Non-pigmented ciliary epithelial cell (primary cell): ENCODE results near the gene TOMM70.

Experiments
- DNase-seq: peaks from one replicate; pipeline ENCODE4 v3.0.0-alpha.2; 2010; ENCODE audit warnings: low read depth

The TOMM70 gene

DNA sequence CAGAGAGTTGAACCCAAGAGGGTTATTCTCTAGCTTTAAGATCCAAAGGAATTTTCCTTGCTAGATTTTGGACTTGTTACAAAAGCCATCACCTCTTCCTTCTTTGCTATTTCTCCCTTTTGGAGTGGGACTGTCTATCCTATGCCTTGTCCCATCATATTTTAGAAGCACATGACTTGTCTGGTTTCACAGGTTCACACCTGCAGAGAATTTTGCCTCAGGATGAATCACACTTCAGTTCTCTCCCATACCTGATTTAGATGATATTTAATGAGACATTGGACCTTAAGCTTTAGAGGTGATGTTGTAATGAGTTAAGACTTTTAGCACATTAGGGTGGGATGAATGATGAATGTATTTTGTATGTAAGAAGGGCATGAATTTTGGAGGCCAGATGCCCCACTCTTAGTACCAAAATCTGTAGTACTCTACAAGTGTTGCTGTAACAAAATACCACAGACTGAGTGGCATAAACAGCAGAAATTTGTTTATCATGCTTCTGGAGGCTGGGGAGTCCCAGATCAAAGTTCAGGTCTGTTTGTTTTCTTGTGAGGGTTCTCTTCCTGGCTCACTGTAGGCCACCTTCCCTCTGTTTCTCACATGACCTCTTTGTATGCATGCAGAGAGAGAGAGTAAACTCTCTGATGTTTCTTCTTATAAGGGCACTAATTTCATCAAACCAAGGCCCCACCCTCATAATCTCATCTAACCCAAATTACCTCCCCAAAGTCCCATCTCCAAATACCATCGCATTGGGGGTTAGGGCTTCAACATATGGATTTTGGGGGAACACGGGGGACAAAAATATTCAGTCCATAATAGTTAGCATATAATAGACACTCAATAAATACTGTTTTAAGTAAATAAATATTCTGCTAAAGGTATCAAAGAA, 10.4 kb upstream of the TOMM70 start:
- DNase-seq: no peak

DNA sequence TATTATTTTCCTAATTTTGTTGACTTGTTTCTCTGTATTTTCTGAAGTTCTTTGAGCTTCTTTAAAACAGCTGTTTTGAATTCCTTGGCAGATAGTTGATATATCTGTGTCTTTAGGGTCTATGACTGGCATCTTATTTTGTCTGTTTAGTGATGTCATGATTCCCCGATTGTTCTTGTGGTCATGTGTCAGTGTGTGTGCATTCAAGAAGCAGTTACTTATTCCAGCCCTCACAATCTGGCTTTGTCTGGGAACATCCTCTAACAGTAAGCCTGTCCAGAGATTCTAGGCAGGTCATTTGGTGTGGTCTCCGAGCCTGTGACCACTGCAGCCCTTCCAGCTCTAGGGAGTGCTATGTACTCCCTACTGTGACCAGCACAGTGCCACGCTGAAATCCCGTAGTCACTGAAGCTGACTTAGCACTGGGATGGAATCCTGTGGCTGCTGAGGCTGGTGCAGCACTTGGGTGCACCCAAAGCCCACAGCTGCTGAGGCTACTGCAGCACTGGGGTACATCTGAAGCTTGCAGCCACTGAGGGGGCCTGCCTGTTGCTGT, 7.2 kb upstream of the TOMM70 start:
- no peak for DNase-seq

DNA sequence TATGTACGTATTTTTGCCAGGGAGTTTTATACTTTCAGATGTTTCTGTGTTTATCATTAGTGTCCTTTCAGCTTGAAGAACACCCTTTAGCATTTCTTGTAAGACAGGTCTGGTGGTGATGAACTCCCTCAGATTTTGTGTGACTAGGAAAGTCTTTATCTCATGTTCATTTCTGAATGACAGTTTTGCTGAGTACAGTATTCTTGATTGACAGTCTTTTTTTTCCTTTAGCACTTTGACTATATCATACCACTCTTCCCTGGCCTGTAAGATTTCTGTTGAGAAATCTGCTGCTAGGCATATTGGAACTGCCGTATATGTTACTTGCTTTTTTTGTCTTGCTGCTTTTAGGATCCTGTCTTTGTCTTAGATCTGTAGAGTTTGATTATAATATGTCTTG, 6.3 kb upstream of the TOMM70 start:
- DNase-seq: no peak

DNA sequence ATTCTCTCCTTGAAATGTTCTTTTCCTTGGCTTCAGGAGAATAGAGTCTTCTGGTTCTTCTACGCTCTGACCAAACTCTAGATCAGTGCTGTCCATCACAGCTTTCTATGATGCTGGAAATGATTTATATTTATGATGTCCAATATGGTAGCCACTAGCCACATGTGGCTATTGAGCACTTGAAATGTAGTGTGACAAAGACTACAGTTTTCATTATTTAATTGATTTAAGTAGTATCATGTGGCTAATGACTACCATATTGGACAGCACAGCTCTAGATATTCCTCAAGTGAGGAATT, 3.3 kb upstream of the TOMM70 start:
- DNase-seq: no peak

DNA sequence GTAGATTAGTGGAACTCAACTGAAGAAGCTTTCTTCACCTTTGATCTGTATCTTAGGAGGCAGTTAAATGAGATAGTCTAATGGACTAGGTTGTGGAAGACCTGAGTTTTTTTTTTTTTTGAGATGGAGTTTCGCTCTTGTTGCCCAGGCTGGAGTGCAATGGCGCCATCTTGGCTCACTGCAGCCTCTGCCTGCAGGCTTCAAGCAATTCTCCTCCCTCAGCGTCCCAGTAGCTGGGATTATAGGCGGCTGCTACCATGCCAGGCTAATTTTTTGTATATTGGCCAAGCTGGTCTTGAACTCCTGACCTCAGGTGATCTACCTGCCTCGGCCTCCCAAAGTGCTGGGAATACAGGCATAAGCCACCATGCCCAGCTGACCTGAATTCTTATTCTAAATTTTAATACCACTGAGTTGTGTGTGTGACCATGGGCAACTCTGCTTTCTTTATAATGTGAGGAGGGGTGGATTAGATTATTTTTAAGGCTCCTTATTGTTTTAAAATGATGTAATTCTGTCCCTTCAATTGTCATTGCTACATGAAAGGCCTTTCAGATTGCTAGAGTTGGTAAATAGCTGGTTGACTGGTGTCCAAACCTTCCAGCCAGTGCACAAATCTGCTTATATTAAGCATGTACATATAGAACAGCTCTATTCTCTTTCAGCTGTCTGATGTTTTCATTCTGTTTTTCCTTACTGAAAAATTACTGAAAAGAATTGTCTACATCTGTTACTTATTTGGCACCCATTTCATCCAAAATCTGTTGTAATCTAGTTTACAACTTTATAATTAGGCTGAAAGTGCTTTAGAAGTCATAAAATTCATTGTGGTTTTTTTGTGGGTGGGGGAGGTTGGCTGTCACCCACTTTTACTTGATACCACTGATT, 2.7 kb upstream of the TOMM70 start:
- no peak for DNase-seq

DNA sequence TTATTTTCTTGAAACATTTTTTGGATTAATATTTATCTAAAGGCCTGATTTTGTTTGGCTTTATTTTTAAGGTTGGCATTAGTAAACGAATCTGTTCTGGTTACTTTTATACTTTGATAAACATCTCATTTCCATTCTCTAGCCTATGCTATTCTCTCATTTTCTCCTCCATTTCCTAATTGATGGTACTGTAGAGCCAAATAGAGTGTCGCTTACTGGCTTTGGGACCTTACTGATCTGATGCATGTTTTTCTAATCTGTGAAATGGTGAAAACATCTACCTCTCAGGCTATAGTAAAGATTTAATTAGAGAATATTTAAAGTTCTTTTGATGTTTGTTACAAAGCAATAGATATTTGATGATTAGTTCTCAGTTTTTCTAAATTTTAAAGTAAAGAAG, 2.0 kb upstream of the TOMM70 start:
- DNase-seq: no peak

DNA sequence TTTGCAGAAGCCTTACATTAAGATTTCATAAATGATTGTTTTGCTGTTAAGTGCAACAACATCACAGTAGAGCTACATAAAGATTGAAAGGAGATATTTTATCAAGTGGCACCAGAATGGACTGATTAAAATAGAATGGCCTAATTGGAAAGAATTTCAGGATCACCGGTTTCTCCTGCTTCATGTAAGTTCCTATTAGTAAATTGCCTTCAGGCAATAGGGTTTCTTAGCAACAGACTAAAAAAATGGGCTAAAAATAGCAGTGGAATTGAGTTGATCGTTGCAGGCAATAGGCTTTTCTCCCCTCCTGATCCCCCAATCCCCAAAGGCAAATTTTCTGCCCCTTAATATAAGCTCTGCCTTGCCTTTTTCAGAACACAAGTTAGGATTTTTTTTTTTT, 1.4 kb upstream of the TOMM70 start:
- no peak for DNase-seq

DNA sequence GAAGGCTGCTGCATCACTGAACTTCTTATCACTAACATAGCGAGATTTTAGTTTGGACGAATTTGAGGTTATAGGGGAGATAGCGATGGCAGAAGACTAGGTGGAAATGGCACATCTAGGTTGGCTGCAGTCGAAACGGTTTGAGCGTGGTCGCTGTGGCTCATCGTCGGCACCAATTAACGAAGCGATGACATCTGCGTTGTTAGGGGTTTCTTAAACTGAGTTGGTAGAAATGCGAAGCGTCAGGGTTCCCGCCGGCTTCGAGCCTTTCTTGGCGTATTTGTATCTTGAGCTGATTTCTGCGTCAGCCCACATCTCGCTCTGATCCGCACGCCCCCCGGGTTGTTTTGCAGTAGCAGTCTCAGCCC, 769 bp upstream of the TOMM70 start:
- no peak for DNase-seq

DNA sequence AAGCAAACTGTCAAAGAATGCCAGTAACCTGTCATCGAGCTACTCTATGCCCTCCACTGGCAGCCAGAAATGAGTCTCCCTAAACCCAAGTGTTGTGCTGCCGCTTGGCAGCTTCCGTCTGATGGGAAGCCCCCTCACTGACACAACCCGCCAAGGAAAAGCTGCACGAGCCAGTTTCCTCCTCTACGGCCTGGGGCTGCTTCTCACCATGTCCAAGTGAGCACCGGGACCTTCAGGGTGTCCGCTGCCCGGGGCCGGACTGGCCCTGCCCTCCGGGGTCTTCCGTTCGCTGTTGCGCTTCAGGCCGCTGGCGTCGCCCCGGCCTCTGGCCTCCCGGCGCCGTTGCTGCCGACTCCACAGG, 490 bp downstream of the TOMM70 start:
- DNase-seq: no peak

DNA sequence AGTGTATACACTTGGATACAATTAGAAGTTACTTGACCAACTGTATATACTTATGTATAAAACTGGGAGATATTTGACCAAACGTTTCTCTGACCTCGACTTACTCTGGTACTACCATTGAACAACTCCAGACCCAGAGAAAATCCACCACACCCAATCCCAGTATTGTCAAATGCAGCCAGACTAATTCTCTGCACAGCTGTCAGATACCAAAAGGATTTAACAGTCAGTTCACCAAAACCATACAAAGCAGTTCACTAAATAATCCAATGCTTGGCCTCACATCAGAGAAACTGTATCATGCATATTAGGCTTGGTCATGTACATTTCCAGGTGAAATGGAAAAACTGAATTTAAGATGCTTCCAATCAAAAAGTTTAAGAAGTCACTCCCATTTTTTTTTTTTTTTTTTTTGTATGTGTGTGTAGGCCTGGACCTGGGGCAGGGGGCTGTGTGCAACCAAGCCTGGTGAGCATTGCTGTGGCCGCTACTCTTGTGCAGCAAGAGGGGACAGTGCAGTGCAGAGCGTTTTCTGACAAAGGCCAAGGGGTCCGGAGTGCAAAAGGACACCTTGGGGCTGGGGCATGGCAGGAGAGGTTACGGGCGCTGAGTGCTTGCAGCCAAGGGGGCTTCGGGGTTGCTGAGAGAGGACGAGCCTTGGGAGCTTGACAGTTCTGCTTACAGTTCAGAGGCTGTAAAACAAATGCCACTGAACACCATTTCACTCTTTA, 1.4 kb downstream of the TOMM70 start:
- no peak for DNase-seq

DNA sequence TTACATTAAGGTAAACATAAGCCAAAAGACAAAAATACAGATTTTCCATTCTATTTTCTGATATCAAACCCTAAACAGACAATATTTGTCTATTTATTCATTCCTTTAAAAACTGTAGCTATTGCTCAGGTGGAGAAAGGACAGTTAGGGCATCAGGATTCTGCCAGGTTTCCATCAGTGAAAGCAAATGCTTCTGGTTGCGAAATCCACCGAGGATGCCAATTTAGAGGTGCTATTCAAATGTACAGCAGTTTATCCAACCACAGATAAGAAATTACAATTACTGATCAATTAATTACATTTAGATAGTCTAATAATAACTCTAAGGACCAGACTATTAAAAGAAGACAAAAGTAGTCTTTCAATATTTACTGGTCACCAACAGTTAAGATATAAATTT, 3.9 kb downstream of the TOMM70 start:
- no peak for DNase-seq

DNA sequence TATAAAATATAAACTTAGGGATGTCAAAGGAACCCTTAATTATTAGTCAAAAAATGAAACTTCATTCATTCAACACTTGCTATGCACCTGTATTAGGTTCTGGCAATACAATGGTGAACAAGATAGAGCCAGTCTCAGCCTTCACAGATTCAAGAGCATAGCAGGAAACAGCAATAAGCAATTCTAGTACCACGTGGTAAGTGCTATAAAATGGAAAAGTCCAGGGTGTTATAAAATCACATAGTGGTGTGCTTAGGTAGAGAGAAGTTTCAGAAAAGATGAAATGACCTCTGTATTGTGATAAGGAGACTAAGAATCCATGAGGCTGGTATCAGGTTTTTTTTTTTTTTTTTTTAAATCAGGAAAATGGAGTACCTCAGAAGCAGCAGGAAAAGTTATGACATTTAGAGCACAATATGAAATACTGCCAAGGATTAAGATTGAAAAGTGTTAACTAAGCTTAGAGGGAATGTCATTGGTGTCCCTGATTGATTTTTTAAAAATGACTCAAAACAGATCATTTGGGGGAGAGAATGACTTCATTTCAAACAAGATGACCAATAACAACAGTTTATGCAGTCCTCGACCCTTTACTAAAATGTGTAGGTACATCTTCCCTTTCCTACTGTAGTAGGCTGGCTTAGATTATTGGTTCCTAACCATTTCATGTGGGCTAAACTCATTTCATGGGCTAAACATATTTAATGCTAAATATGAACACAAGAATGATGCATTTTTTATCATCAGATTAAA, 5.0 kb downstream of the TOMM70 start:
- no peak for DNase-seq

DNA sequence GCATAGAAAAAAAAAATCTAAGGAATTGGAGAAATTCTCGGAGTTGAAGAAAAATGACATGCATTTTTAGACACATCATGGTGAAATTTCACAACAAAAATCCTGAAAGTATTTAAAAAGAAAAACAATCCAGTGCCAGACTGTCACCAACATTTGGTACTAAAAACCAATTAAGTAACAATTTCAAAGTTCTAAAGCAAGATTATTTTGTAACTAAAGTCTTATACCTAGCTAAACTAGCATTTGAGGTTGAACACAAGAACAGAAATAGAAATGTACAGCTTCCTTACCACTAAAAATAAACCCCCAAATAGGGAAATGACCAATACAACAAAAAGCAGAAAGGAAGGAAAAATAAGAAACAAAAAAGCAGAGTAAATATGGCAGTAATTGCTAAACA, 11.9 kb downstream of the TOMM70 start:
- no peak for DNase-seq

DNA sequence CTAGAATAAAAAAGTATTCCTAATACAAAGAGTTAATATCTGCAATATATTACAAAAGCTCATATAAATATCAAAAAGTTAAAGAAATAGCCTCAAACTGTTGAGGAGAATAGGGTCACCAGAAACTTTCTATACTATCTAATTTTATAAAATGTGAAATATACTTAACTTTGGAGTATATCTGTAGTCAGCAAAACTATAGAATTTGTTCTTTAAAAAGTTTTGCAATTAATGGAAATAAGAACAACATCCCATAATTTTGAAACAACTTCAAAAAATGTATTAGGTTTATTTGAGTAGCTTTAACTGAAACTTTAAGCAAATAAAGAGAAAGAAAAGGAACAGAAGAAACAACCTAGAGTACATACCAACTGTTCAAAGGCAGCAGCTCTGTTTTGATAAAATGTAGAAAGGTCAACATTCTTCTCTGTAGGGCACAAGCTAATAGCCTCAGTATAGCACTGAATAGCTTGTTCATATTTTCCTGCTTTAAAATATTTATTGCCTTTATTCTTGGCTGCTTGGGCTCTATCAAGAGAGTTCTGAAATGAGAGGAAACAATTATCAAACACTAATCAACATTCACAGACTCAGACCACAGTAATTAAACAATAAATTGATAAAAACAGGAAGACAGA, 14.3 kb downstream of the TOMM70 start:
- DNase-seq: no peak

DNA sequence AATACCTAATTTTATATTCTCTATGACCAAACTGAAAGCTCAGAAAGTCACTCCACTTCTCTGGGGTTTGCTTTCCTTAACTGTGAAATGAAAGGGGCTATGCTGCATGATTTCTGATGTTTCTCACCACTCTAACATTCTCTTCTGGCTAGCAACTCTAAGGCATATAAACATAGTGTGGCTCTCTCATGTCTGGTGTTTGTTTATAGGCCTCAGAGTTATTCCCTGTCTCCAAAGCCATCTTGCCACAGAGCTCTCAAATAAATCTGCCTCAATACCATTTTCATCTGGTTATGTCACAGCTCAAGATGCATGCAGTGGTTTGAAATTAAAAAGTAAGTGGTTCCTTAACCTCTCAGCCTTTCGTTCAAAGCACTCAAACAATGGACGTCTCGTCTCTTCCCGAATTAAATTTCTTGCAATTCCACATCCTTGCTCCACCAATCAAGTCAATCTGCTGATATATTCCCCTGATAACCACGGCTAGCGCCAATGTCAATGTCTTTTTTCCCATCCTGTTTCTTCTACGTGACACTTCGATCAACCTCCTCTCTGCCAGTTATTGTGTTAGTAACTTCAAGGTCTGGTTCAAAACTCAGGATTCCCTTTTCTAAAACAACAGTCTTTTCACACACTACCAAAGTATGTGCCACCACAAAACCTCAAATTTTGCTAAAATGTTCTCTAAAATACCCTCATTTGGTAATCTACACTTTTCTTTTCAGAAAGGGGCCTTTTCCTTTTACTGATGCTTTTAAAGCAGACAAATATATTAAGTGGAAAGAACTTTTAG, 16.0 kb downstream of the TOMM70 start:
- no peak for DNase-seq

DNA sequence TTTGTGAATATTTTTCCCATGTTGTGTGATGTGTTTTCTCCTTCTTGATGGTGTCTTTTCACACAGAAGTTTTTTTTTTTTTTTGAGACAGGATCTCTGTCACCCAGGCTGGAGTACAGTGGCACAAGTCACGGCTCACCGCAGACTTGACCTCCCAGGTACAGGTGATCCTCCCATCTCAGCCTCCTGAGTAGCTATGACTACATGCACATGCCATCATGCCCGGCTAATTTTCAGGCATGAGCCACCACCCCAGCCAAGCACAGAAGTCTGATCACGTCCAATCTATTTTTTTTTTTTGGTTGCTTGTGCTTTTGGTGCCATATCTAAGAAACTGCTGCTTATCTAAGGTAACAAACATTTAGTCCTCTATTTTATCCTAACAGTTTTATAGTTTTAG, 24.6 kb downstream of the TOMM70 start:
- no peak for DNase-seq

DNA sequence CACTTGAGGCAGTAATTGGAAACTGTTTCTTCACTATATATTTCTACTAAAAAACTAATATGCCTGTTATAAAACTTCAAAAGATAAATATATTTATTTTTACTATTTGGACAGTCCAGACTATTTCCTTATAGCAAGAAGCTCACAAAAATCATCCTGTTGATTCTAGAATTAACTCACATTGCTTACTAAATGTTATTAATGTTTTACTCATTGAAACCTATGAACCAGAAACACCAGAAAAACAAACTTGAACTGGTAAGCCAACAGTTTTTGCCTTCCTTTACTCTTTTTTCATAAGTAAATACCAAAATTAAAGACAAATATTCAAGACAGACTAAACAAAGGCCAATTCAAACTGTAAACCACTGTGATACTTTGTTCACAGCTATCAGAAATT, 26.4 kb downstream of the TOMM70 start:
- no peak for DNase-seq

DNA sequence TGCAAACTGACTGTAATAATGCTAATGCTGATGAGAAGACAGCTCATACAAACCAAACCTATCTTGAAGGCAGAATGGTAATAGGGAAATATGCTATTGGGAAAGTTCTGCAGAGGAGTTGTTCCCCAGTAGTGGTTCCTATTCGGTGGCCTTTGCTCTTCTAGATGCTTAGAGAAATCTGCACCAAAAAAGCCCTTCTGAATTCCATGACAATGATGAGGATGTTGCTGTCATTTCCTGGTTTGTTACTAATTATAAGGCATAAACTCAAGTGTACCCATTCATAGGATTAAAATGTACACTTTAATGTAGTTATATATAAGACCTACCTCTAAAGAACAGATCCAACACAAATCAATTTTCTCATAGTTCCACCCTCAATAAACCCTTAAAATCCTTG, 30.1 kb downstream of the TOMM70 start:
- no peak for DNase-seq

DNA sequence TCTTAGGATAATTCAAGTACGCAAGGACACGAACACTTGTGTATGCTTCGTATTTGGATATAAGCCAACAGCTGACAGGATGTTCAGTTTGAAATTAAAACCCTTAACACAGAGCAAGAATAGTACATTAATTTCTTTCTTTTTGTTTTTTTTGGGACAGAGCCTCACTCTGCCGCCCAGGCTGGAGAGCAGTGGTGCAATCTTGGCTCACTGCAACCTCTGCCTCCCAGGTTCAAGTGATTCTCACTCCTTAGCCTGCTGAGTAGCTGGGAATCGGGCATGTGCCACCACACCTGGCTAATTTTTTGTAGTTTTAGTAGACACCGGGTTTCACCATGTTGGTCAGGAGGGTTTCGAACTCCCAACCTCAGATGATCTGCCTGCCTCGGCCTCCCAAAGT, 32.4 kb downstream of the TOMM70 start:
- DNase-seq: no peak

DNA sequence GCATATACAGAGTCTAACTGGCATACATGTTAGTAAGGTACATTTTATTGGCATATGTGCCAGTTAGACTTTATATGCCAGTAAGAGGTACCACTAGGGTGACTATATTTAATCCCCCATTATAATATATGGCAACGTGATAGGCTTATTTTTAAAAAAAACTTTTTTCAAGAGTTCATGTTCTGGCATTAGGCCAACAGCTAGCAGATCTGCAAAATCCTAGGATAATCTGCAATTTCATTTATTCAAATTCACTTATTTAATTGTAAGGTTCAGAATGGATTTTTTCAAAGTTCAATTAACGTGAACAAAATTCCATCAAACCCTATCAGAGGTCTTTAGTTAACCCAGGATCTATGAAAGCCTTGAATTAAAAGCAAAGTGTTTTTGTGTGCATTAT, 34.5 kb downstream of the TOMM70 start:
- no peak for DNase-seq

DNA sequence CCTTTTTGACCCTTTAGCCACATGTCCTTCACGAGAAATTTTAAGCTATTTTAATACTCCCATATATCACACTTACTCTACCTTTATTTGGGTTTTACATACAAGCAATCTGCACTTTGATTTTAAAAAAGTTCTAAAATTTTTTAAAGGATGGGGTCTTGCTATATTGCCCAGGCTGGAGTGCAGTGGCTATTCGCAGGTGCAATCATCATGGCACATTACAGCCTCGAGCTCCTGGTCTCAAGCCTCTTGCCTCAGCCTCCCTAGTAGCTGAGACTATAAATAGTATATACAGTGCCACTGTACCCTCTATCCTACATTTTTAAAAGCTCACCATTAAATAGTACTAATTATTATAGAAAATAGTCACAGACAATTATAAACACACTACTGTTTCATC, 36.5 kb downstream of the TOMM70 start:
- DNase-seq: no peak
